ENCODE results near the gene CIB2.

- TF ChIP-seq, protein P1, sequence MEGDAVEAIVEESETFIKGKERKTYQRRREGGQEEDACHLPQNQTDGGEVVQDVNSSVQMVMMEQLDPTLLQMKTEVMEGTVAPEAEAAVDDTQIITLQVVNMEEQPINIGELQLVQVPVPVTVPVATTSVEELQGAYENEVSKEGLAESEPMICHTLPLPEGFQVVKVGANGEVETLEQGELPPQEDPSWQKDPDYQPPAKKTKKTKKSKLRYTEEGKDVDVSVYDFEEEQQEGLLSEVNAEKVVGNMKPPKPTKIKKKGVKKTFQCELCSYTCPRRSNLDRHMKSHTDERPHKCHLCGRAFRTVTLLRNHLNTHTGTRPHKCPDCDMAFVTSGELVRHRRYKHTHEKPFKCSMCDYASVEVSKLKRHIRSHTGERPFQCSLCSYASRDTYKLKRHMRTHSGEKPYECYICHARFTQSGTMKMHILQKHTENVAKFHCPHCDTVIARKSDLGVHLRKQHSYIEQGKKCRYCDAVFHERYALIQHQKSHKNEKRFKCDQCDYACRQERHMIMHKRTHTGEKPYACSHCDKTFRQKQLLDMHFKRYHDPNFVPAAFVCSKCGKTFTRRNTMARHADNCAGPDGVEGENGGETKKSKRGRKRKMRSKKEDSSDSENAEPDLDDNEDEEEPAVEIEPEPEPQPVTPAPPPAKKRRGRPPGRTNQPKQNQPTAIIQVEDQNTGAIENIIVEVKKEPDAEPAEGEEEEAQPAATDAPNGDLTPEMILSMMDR (IDR thresholded peaks at IDR 0.05) = no peak
- no peak for TF ChIP-seq POLR2A (IDR thresholded peaks at IDR 0.05)
These were observed 2.6 kb upstream of the CIB2 start for GRCh38 chr15:78133801-78134200.

All from prostate gland (tissue), 2 donors.